Lower leg skin (tissue), 4 donors: ENCODE data around the gene IL2. TPM values are rescaled to one million over a fixed set of nuclear protein-coding genes. Genes with fewer than 3 reads are reported as not detected.

ENCODE experiments used
- DNase-seq, 2 donors: peaks; one replicate each; pipeline ENCODE4 v3.0.0-alpha.2; 2019; ENCODE audit warnings: low spot score in 2 of 2
- H3K4me3 ChIP-seq: fragments of 200-600 bp; sonication (generic); 2 replicates; pipeline ENCODE4 v1.5.1; 2017; ENCODE audit warnings: mild to moderate bottlenecking, low read depth; ENCODE audit not compliant: poor library complexity, severe bottlenecking
- POLR2A ChIP-seq, 2 donors: fragments of 450-650 bp; IDR thresholded peaks; one replicate each; pipeline ENCODE4 v1.6.1; 2016 to 2017; ENCODE audit warnings: antibody characterized with exemption in 2 of 2, mild to moderate bottlenecking in 1 of 2, moderate library complexity in 1 of 2
- WGBS, 2 donors: methylation state at CpG; one replicate each; pipeline ENCODE4 v1.1.5; 2018; 5-methylcytosine and 5-hydroxymethylcytosine counted together
- intact Hi-C: fragments of 100-400 bp; cut with DNase I; formaldehyde crosslinking; loops from one replicate; pipeline ENCODE4 v1.15.0; 2023; ENCODE audit warnings: low total_unique reads
- total RNA-seq, 4 donors: library from RNA; depleted of rRNA; stranded (reverse); fragments of >200 nt; gene quantifications; one replicate each; pipeline ENCODE4 v1.1.0, GENCODE V29; 2016
- TF ChIP-seq, protein P1 (sequence below), 3 donors: fragments of 450-650 bp; IDR thresholded peaks; one replicate each; pipeline ENCODE4 v1.5.1; 2016; ENCODE audit warnings: antibody characterized with exemption in 3 of 3, mild to moderate bottlenecking in 3 of 3, moderate library complexity in 2 of 3

IL2 gene
- not detected for total RNA-seq

DNA sequence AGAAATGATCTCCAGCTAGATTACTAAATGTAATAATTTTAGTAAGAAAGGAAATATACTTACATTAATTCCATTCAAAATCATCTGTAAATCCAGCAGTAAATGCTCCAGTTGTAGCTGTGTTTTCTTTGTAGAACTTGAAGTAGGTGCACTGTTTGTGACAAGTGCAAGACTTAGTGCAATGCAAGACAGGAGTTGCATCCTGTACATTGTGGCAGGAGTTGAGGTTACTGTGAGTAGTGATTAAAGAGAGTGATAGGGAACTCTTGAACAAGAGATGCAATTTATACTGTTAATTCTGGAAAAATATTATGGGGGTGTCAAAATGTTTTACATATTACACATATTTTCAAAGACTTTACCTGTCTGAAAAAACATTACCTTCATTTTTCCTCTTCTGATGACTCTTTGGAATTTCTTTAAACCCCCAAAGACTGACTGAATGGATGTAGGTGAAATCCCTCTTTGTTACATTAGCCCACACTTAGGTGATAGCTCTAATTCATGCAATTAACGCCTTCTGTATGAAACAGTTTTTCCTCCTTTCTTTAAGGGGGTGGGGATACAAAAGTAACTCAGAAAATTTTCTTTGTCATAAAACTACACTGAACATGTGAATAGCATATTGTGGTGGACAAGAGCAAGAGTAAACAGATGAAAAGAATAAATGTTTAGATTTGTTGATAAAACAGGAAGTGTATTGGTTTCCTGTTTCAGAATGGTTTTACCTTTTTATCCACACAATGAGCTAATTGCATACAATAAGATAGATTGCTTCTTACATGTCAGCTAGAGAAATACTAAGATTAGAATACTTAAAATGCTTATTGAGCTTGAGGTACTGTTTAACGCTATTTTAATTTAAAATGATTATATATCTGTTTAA is at the start of gene IL2:
TSS of gene IL2 (minus strand) at position 495 of the 886 bp plus-strand sequence. CDS start at position 210, 285 bp downstream.
- no peak for DNase-seq
- 70 to 84% methylated on average over 2 of the region's 2 CpGs for WGBS, 2 donors
- TF ChIP-seq, protein P1, sequence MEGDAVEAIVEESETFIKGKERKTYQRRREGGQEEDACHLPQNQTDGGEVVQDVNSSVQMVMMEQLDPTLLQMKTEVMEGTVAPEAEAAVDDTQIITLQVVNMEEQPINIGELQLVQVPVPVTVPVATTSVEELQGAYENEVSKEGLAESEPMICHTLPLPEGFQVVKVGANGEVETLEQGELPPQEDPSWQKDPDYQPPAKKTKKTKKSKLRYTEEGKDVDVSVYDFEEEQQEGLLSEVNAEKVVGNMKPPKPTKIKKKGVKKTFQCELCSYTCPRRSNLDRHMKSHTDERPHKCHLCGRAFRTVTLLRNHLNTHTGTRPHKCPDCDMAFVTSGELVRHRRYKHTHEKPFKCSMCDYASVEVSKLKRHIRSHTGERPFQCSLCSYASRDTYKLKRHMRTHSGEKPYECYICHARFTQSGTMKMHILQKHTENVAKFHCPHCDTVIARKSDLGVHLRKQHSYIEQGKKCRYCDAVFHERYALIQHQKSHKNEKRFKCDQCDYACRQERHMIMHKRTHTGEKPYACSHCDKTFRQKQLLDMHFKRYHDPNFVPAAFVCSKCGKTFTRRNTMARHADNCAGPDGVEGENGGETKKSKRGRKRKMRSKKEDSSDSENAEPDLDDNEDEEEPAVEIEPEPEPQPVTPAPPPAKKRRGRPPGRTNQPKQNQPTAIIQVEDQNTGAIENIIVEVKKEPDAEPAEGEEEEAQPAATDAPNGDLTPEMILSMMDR (IDR thresholded peaks at IDR 0.05): no peak
- TF ChIP-seq POLR2A (IDR thresholded peaks at IDR 0.05): no peak
- intact Hi-C loops: no loop called here
- no peak within 1 kb of the TSS for H3K4me3 ChIP-seq

DNA sequence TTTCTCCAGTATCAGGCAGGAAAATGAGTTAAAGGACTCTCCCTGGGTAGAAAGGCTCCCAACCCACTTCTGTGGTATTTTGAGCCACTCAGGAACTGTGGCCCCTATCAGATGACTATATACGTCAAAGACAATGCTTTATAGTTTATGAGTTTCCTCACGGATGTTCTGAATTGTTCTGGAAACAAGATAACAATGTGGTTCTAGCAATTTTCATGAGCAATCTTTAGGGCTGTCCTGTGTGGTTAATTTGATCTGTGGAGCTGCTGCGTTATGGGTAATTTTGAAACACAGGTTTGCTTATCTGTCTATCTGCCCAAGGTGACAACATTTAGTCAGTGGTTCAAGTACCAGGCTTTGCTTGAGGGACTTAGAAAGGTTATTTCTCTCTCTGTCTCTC is 46.7 kb upstream of the IL2 start:
- H3K4me3 ChIP-seq: no peak overlapping the region
- TF ChIP-seq, protein P1 (IDR thresholded peaks at IDR 0.05): no peak
- intact Hi-C loops: no loop called here
- DNase-seq: no peak
- 62% methylated on average over 3 of the region's 3 CpGs for WGBS, 2 donors

DNA sequence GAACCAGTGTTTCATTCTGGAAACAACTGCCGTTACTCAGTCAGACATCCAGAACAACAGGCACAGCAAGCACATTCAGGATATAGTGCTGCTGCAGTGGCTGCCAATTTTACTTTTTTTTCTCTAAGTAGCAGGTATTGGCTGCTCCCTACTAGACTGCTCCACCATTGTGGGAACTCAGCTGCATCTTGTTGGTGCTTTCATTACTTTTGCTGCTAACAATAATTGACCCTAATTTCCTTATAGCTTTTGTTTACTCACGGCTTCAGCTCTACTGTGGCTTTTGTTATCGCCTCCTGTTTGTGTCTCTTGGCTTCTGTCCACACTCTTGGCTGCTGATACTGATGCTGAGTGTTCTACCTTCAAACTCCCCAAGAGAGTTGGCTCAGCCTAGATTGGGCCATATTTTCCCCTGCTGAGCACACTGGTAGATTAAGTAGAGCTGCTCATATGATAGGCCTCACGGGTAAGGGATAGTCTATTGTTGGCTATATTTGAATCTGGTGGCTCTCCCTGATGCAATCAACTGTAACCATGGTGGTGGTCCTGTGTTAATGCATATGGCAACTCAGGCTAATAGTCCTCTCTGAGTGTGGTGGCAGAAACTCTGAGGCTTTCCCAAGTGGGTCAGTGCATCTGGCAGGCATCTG is 44.5 kb upstream of the IL2 start:
- TF ChIP-seq, protein P1 (IDR thresholded peaks at IDR 0.05): no peak
- TF ChIP-seq POLR2A (IDR thresholded peaks at IDR 0.05): no peak
- H3K4me3 ChIP-seq: no peak overlapping the region
- DNase-seq: no peak
- intact Hi-C loops: no loop called here
- 55 to 59% methylated on average over 4 of the region's 4 CpGs for WGBS, 2 donors

DNA sequence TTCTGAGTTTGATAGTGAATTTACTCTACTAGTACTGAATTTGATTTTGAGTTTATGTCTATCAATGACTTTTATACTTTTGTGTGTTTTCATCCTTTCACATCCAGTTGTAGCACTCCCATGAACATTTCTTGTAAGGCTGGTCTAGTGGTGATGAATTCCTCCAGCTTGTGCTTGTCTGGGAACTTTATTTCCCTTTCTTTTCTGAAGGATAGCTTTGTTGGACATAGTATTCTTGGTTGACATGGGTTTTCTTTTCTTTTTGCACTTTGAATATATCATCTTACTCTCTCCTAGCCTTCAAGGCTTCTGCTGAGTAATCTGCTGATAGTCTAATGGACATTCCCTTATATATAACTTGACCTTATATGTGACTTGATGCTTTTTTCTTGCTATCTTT is 32.5 kb upstream of the IL2 start:
- no peak for DNase-seq
- TF ChIP-seq, protein P1 (IDR thresholded peaks at IDR 0.05): no peak
- no peak for TF ChIP-seq POLR2A (IDR thresholded peaks at IDR 0.05)
- H3K4me3 ChIP-seq: no peak overlapping the region
- intact Hi-C loops: no loop called here

DNA sequence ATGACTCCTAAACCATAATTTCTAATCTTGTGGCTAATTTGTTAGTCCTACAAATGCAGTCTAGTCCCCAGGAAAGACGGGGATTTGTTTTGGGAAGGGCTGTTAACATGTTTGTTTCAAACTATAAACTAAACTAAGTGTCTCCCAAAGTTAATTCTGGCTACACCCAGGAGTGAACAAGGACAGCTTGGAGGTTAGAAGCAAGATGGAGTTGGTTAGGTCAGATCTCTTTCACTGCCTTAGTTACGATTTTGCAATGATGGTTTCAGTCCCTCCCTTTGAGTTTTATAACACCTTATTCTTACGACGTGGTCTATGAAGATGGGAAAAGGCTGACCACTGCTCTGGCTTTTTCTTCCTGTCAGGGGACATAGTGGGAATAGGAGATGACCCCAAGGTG is 27.0 kb upstream of the IL2 start:
- no peak for TF ChIP-seq POLR2A (IDR thresholded peaks at IDR 0.05)
- TF ChIP-seq, protein P1 (IDR thresholded peaks at IDR 0.05): no peak
- DNase-seq: no peak
- no peak overlapping the region for H3K4me3 ChIP-seq
- intact Hi-C loops: no loop called here
- 64 to 71% methylated on average over 4 of the region's 4 CpGs for WGBS, 2 donors
